OCI-LY3 (cell line): Measurements from ENCODE around the gene HIPK2.

Experiments
- H2AFZ ChIP-seq: fragments of 200-600, 300-600 bp; shearing (Covaris generic); 2 replicates; pipeline ENCODE4 v1.6.0; 2014; ENCODE audit warnings: antibody characterized with exemption, low read depth, low read length
- H3K27ac ChIP-seq: fragments of 200-600, 300-600 bp; sonication (generic); 2 replicates; pipeline ENCODE4 v1.5.1; 2014; ENCODE audit warnings: mild to moderate bottlenecking, low read length, moderate library complexity, mixed read lengths
- H3K27me3 ChIP-seq: fragments of 200-600, 300-600 bp; sonication (generic); 2 replicates; pipeline ENCODE4 v1.6.1; 2014; ENCODE audit warnings: low read depth, low read length, mixed read lengths
- H3K36me3 ChIP-seq: fragments of 200-600, 300-600 bp; sonication (generic); replicated peaks from 2 replicates; pipeline ENCODE3; 2014; ENCODE audit warnings: low read depth, low read length, mixed read lengths
- H3K4me1 ChIP-seq: fragments of 300-600, 200-600 bp; sonication (generic); 2 replicates; pipeline ENCODE4 v1.6.1; 2014; ENCODE audit warnings: low read length, mixed read lengths
- H3K4me2 ChIP-seq: fragments of 200-600, 300-600 bp; sonication (generic); 2 replicates; pipeline ENCODE4 v1.6.1; 2014; ENCODE audit warnings: low read length, mixed read lengths
- H3K4me3 ChIP-seq: fragments of 300-600, 200-600 bp; sonication (generic); 2 replicates; pipeline ENCODE4 v1.5.1; 2014; ENCODE audit warnings: antibody characterized with exemption, mild to moderate bottlenecking, low read length, moderate library complexity
- H3K79me2 ChIP-seq: fragments of 300-600, 200-600 bp; shearing (Covaris generic); 2 replicates; pipeline ENCODE4 v1.6.1; 2014; ENCODE audit warnings: mild to moderate bottlenecking, low read length, mixed read lengths
- H3K9ac ChIP-seq: fragments of 300-600, 200-600 bp; shearing (Covaris generic); 2 replicates; pipeline ENCODE4 v1.6.0; 2014; ENCODE audit warnings: mild to moderate bottlenecking, low read length, moderate library complexity
- H3K9me3 ChIP-seq: fragments of 200-600, 300-600 bp; shearing (Covaris generic); 2 replicates; pipeline ENCODE4 v1.6.1; 2014; ENCODE audit warnings: low read length, mixed read lengths; ENCODE audit not compliant: insufficient read depth
- H4K20me1 ChIP-seq: fragments of 200-600, 300-600 bp; sonication (generic); 2 replicates; pipeline ENCODE4 v1.6.1; 2016; ENCODE audit warnings: low read length, mixed read lengths; ENCODE audit not compliant: insufficient read depth
- CTCF ChIP-seq: fragments of 200-600, 300-600 bp; sonication (generic); IDR thresholded peaks from 2 replicates; pipeline ENCODE4 v1.5.1; 2014; ENCODE audit warnings: antibody characterized with exemption, low read length, low read depth
- EZH2phosphoT487 ChIP-seq: fragments of 200-600 bp; shearing (Covaris generic); IDR thresholded peaks from 2 replicates; pipeline ENCODE4 v1.6.1; 2018; ENCODE audit warnings: antibody characterized with exemption, mixed run types, low read depth

HIPK2 gene

GRCh38 chr7:139807009-139807408, 29.2 kb upstream of the HIPK2 start:
- Histone ChIP-seq H3K9me3 (no peaks in the 10 kb centered on the region), H3K27me3 (peaks cover 19% of the 10 kb centered on the region), H4K20me1 (no peaks in the 10 kb centered on the region), H3K4me1 (no peaks in the 10 kb centered on the region), H3K4me3 (no peak overlapping the region), H3K9ac (no peak overlapping the region), H3K36me3 (no peaks in the 10 kb centered on the region), H2AFZ (no peak overlapping the region), H3K27ac (no peak overlapping the region), H3K79me2 (no peaks in the 10 kb centered on the region), H3K4me2 (no peak overlapping the region)
- TF ChIP-seq CTCF (no peak), EZH2phosphoT487 (no peak)

GRCh38 chr7:139804571-139804970, 26.8 kb upstream of the HIPK2 start:
- H3K79me2 ChIP-seq = no peaks in the 10 kb centered on the region
- H3K27me3 ChIP-seq = peaks cover 6% of the 10 kb centered on the region; the same call in 1 of the 2 replicates
- no peak overlapping the region for H2AFZ ChIP-seq
- H3K4me1 ChIP-seq = 0 out of 2 replicates have a peak, but pooled peaks cover under 1% of the 10 kb centered on the region
- no peak overlapping the region for H3K4me2 ChIP-seq
- no peak overlapping the region for H3K4me3 ChIP-seq
- H3K36me3 ChIP-seq = no peaks in the 10 kb centered on the region
- TF ChIP-seq CTCF (no peak), EZH2phosphoT487 (no peak)
- H3K9ac ChIP-seq = no peak overlapping the region
- no peaks in the 10 kb centered on the region for H3K9me3 ChIP-seq
- H3K27ac ChIP-seq = no peak overlapping the region
- H4K20me1 ChIP-seq = no peaks in the 10 kb centered on the region

- H3K4me2 ChIP-seq = no peak overlapping the region
Measured at GRCh38 chr7:139799586-139799985, 21.8 kb upstream of the HIPK2 start.

GRCh38 chr7:139798892-139799291, 21.1 kb upstream of the HIPK2 start:
- Histone ChIP-seq H3K4me3 (no peak overlapping the region), H3K4me1 (peaks cover 9% of the 10 kb centered on the region), H3K4me2 (0 out of 2 replicates have a peak overlapping the region, but pooled peaks have one; percentile 67), H3K9me3 (no peaks in the 10 kb centered on the region), H3K9ac (no peak overlapping the region), H3K27me3 (peaks cover 13% of the 10 kb centered on the region; the same call in 1 of the 2 replicates), H2AFZ (no peak overlapping the region), H3K36me3 (no peaks in the 10 kb centered on the region), H4K20me1 (no peaks in the 10 kb centered on the region), H3K27ac (no peak overlapping the region), H3K79me2 (no peaks in the 10 kb centered on the region)
- no peak for TF ChIP-seq CTCF
- TF ChIP-seq EZH2phosphoT487 = no peak

More at GRCh38 chr7:139799586-139799985, 21.8 kb upstream of the HIPK2 start:
- no peak overlapping the region for H3K27ac ChIP-seq
- no peak overlapping the region for H2AFZ ChIP-seq
- no peaks in the 10 kb centered on the region for H3K36me3 ChIP-seq
- no peaks in the 10 kb centered on the region for H3K79me2 ChIP-seq
- no peaks in the 10 kb centered on the region for H4K20me1 ChIP-seq
- TF ChIP-seq EZH2phosphoT487 = no peak
- TF ChIP-seq CTCF = no peak
- H3K9ac ChIP-seq = no peak overlapping the region
- H3K27me3 ChIP-seq = peaks cover 13% of the 10 kb centered on the region; the same call in 1 of the 2 replicates
- H3K4me1 ChIP-seq = peaks cover 9% of the 10 kb centered on the region
- no peaks in the 10 kb centered on the region for H3K9me3 ChIP-seq
- H3K4me3 ChIP-seq = no peak overlapping the region
